ENCODE data around the gene MAGI1. TPM values are rescaled to one million over a fixed set of nuclear protein-coding genes. Genes with fewer than 3 reads are reported as not detected.

The MAGI1 gene
- total and polyA plus RNA-seq, 5 donors, result 15.8 to 38.3 (median 32.8) TPM

GRCh38 chr3:65348398-65348995, 690.2 kb downstream of the MAGI1 start:
- no peak for DNase-seq
- WGBS, result 84% methylated on average over 8 of the region's 8 CpGs
- H3K9me3 ChIP-seq (ENCODE audit: control insufficient read depth, low read length), result no peaks in the 10 kb centered on the region
- H3K27me3 ChIP-seq (ENCODE audit: control insufficient read depth, insufficient read depth), result no peaks in the 10 kb centered on the region
- peaks cover 2% of the 10 kb centered on the region for H3K4me1 ChIP-seq (ENCODE audit: control insufficient read depth, insufficient read depth, low read length)
- no peak for ATAC-seq
- intact Hi-C loops (cut with DNase I), result loop anchor here in 1 of 4 donors (10.0 kb wide), 1 partner anchor 386 kb away; no protein-coding TSS in a partner anchor
- no peak overlapping the region for H3K27ac ChIP-seq (ENCODE audit: low read length)
- H3K4me3 ChIP-seq (ENCODE audit: low read length), result no peak overlapping the region

- 79% methylated on average over 1 of the region's 1 CpG for WGBS
- no peak overlapping the region for H3K4me3 ChIP-seq (ENCODE audit: low read length)
- no peak for ATAC-seq
- H3K9me3 ChIP-seq (ENCODE audit: control insufficient read depth, low read length), result no peaks in the 10 kb centered on the region
- no peak for DNase-seq
- intact Hi-C loops (cut with DNase I), result loop anchor here in 1 of 4 donors (10.0 kb wide), 1 partner anchor 388 kb away; no protein-coding TSS in a partner anchor
- no peak overlapping the region for H3K27ac ChIP-seq (ENCODE audit: low read length)
- H3K27me3 ChIP-seq (ENCODE audit: control insufficient read depth, insufficient read depth), result no peaks in the 10 kb centered on the region
- H3K4me1 ChIP-seq (ENCODE audit: control insufficient read depth, insufficient read depth, low read length), result peaks cover 2% of the 10 kb centered on the region
Observed at GRCh38 chr3:65347166-65347565, 691.6 kb downstream of the MAGI1 start.

- DNase-seq (no peak), ATAC-seq (no peak)
- H3K27ac ChIP-seq (ENCODE audit: low read length), result no peak overlapping the region
- no peaks in the 10 kb centered on the region for H3K9me3 ChIP-seq (ENCODE audit: control insufficient read depth, low read length)
- H3K27me3 ChIP-seq (ENCODE audit: control insufficient read depth, insufficient read depth), result no peaks in the 10 kb centered on the region
- intact Hi-C loops (cut with DNase I), result loop anchor here in 1 of 4 donors (10.0 kb wide), 1 partner anchor 390 kb away; no protein-coding TSS in a partner anchor
- peaks cover 2% of the 10 kb centered on the region for H3K4me1 ChIP-seq (ENCODE audit: control insufficient read depth, insufficient read depth, low read length)
- H3K4me3 ChIP-seq (ENCODE audit: low read length), result no peak overlapping the region
- WGBS, result 86% methylated on average over 2 of the region's 2 CpGs
Observed at GRCh38 chr3:65344846-65345245, 693.9 kb downstream of the MAGI1 start.

GRCh38 chr3:65344444-65344843, 694.3 kb downstream of the MAGI1 start:
- ATAC-seq (no peak), DNase-seq (no peak)
- WGBS, result 70% methylated on average over 3 of the region's 3 CpGs
- H3K27me3 ChIP-seq (ENCODE audit: control insufficient read depth, insufficient read depth), result no peaks in the 10 kb centered on the region
- intact Hi-C loops (cut with DNase I), result loop anchor here in 1 of 4 donors (10.0 kb wide), 1 partner anchor 390 kb away; no protein-coding TSS in a partner anchor
- no peak overlapping the region for H3K27ac ChIP-seq (ENCODE audit: low read length)
- H3K4me3 ChIP-seq (ENCODE audit: low read length), result no peak overlapping the region
- no peaks in the 10 kb centered on the region for H3K9me3 ChIP-seq (ENCODE audit: control insufficient read depth, low read length)
- peaks cover under 1% of the 10 kb centered on the region for H3K4me1 ChIP-seq (ENCODE audit: control insufficient read depth, insufficient read depth, low read length)

- WGBS, result 80% methylated on average over 4 of the region's 4 CpGs
- Histone ChIP-seq H3K4me1 (ENCODE audit: control insufficient read depth, insufficient read depth, low read length) (no peaks in the 10 kb centered on the region), H3K9me3 (ENCODE audit: control insufficient read depth, low read length) (no peaks in the 10 kb centered on the region), H3K27me3 (ENCODE audit: control insufficient read depth, insufficient read depth) (no peaks in the 10 kb centered on the region), H3K27ac (ENCODE audit: low read length) (no peak overlapping the region), H3K4me3 (ENCODE audit: low read length) (no peak overlapping the region)
- ATAC-seq (no peak), DNase-seq (no peak)
- intact Hi-C loops (cut with DNase I), result loop anchor here in 1 of 4 donors (10.0 kb wide), 1 partner anchor 391 kb away; no protein-coding TSS in a partner anchor
Observed at GRCh38 chr3:65343736-65344135, 695.0 kb downstream of the MAGI1 start.

GRCh38 chr3:65343026-65343425, 695.7 kb downstream of the MAGI1 start:
- H3K4me1 ChIP-seq (ENCODE audit: control insufficient read depth, insufficient read depth, low read length), result no peaks in the 10 kb centered on the region
- no peaks in the 10 kb centered on the region for H3K9me3 ChIP-seq (ENCODE audit: control insufficient read depth, low read length)
- intact Hi-C loops (cut with DNase I), result loop anchor here in 1 of 4 donors (10.0 kb wide), 1 partner anchor 392 kb away; no protein-coding TSS in a partner anchor
- no peak overlapping the region for H3K27ac ChIP-seq (ENCODE audit: low read length)
- no peak for DNase-seq
- H3K27me3 ChIP-seq (ENCODE audit: control insufficient read depth, insufficient read depth), result no peaks in the 10 kb centered on the region
- 92% methylated on average over 6 of the region's 6 CpGs for WGBS
- H3K4me3 ChIP-seq (ENCODE audit: low read length), result no peak overlapping the region
- ATAC-seq, result no peak

GRCh38 chr3:65342084-65342683, 696.5 kb downstream of the MAGI1 start:
- Histone ChIP-seq H3K27ac (ENCODE audit: low read length) (no peak overlapping the region), H3K4me3 (ENCODE audit: low read length) (no peak overlapping the region), H3K4me1 (ENCODE audit: control insufficient read depth, insufficient read depth, low read length) (no peaks in the 10 kb centered on the region), H3K9me3 (ENCODE audit: control insufficient read depth, low read length) (no peaks in the 10 kb centered on the region), H3K27me3 (ENCODE audit: control insufficient read depth, insufficient read depth) (no peaks in the 10 kb centered on the region)
- ATAC-seq (peak; percentile 56 to 64), DNase-seq (peak; percentile 48 to 78 (median 75))
- intact Hi-C loops (cut with DNase I), result loop anchor here in 1 of 4 donors (10.0 kb wide), 1 partner anchor 393 kb away; no protein-coding TSS in a partner anchor
- 72% methylated on average over 12 of the region's 12 CpGs for WGBS

- Histone ChIP-seq H3K27ac (ENCODE audit: low read length) (no peak overlapping the region), H3K4me1 (ENCODE audit: control insufficient read depth, insufficient read depth, low read length) (no peaks in the 10 kb centered on the region), H3K27me3 (ENCODE audit: control insufficient read depth, insufficient read depth) (no peaks in the 10 kb centered on the region), H3K4me3 (ENCODE audit: low read length) (no peak overlapping the region), H3K9me3 (ENCODE audit: control insufficient read depth, low read length) (no peaks in the 10 kb centered on the region)
- ATAC-seq (no peak), DNase-seq (no peak)
- intact Hi-C loops (cut with DNase I), result no loop called here
- 72% methylated on average over 2 of the region's 2 CpGs for WGBS
Observed at GRCh38 chr3:65339192-65339740, 699.5 kb downstream of the MAGI1 start.

GRCh38 chr3:65338571-65338970, 700.1 kb downstream of the MAGI1 start:
- intact Hi-C loops (cut with DNase I), result no loop called here
- H3K4me1 ChIP-seq (ENCODE audit: control insufficient read depth, insufficient read depth, low read length), result no peaks in the 10 kb centered on the region
- ATAC-seq (no peak), DNase-seq (no peak)
- no peak overlapping the region for H3K27ac ChIP-seq (ENCODE audit: low read length)
- H3K4me3 ChIP-seq (ENCODE audit: low read length), result no peak overlapping the region
- no peaks in the 10 kb centered on the region for H3K9me3 ChIP-seq (ENCODE audit: control insufficient read depth, low read length)
- H3K27me3 ChIP-seq (ENCODE audit: control insufficient read depth, insufficient read depth), result no peaks in the 10 kb centered on the region

GRCh38 chr3:65335587-65335986, 703.1 kb downstream of the MAGI1 start:
- H3K27ac ChIP-seq (ENCODE audit: low read length), result no peak overlapping the region
- ATAC-seq (no peak), DNase-seq (no peak)
- no peaks in the 10 kb centered on the region for H3K9me3 ChIP-seq (ENCODE audit: control insufficient read depth, low read length)
- H3K27me3 ChIP-seq (ENCODE audit: control insufficient read depth, insufficient read depth), result no peaks in the 10 kb centered on the region
- H3K4me1 ChIP-seq (ENCODE audit: control insufficient read depth, insufficient read depth, low read length), result no peaks in the 10 kb centered on the region
- H3K4me3 ChIP-seq (ENCODE audit: low read length), result no peak overlapping the region
- WGBS, result 85% methylated on average over 3 of the region's 3 CpGs
- intact Hi-C loops (cut with DNase I), result no loop called here

GRCh38 chr3:65334045-65334665, 704.6 kb downstream of the MAGI1 start:
- intact Hi-C loops (cut with DNase I), result no loop called here
- Histone ChIP-seq H3K4me1 (ENCODE audit: control insufficient read depth, insufficient read depth, low read length) (no peaks in the 10 kb centered on the region), H3K27me3 (ENCODE audit: control insufficient read depth, insufficient read depth) (no peaks in the 10 kb centered on the region), H3K9me3 (ENCODE audit: control insufficient read depth, low read length) (no peaks in the 10 kb centered on the region), H3K27ac (ENCODE audit: low read length) (no peak overlapping the region), H3K4me3 (ENCODE audit: low read length) (no peak overlapping the region)
- ATAC-seq (peak; percentile 72 to 86), DNase-seq (peak in 1 of 3 donors; percentile 42)
- 7% methylated on average over 1 of the region's 1 CpG for WGBS

All from right cardiac atrium (tissue), 5 donors.